Gastrocnemius medialis (tissue), 4 donors: ENCODE results near the gene ATG2A. TPM values are rescaled to one million over a fixed set of nuclear protein-coding genes. Genes with fewer than 3 reads are reported as not detected.
"Not testable (repeated sequence)": the region's sequence is repeated elsewhere in the genome, so short reads cannot be mapped to it uniquely, and the experiment has no call there.

ENCODE experiments used
- ATAC-seq, 2 donors: fragments of 150-250 bp; one replicate each; pipeline ENCODE4 v1.9.1; 2016
- DNase-seq, 2 donors: peaks; one replicate each; pipeline ENCODE4 v3.0.0-alpha.2; 2019
- H3K27ac ChIP-seq, 4 donors: fragments of 200-600 bp; sonication (generic); 1 replicate in 1 of 4; 2 replicates in 3 of 4; pipeline ENCODE4 v1.5.1; 2016 to 2018; ENCODE audit warnings: mild to moderate bottlenecking in 2 of 4, moderate library complexity in 1 of 4
- H3K27me3 ChIP-seq, 3 donors: fragments of 200-600 bp; sonication (generic) in 2 of 3; 1 replicate in 1 of 3; 2 replicates in 2 of 3; pipeline versions ENCODE4 v1.5.1 to v1.6.0; 2016 to 2019; ENCODE audit warnings: mild to moderate bottlenecking in 1 of 3, moderate library complexity in 1 of 3
- H3K36me3 ChIP-seq, 2 donors: fragments of 200-600 bp; sonication (generic) in 1 of 2; one replicate each; pipeline ENCODE4 v1.5.1; 2017 to 2018
- H3K4me1 ChIP-seq, 2 donors: fragments of 200-600 bp; sonication (generic) in 1 of 2; one replicate each; pipeline ENCODE4 v1.5.1; 2016 to 2017; ENCODE audit warnings: mild to moderate bottlenecking in 2 of 2
- H3K4me3 ChIP-seq, 4 donors: fragments of 200-600 bp; sonication (generic) in 3 of 4; 1 replicate in 1 of 4; 2 replicates in 3 of 4; pipeline ENCODE4 v1.5.1; 2016 to 2019; ENCODE audit warnings: mild to moderate bottlenecking in 2 of 4
- H3K9me3 ChIP-seq, 3 donors: fragments of 200-600 bp; sonication (generic) in 2 of 3; 1 replicate in 1 of 3; 2 replicates in 2 of 3; pipeline ENCODE4 v1.5.1; 2016 to 2019
- CTCF ChIP-seq, 5 experiments: fragments of 450-650 bp in 3 of 5; fragments of 200-600 bp in 2 of 5; sonication (generic) in 2 of 5; IDR thresholded peaks in 4 of 5; conservative IDR thresholded peaks in 1 of 5; 1 replicate in 4 of 5; 2 replicates in 1 of 5; pipeline ENCODE4 v1.5.1; 2016 to 2019; ENCODE audit warnings: antibody characterized with exemption in 5 of 5, mild to moderate bottlenecking in 3 of 5, moderate library complexity in 3 of 5
- POLR2A ChIP-seq, 2 donors: fragments of 450-650 bp; IDR thresholded peaks; one replicate each; pipeline ENCODE4 v1.6.1; 2017; ENCODE audit warnings: antibody characterized with exemption in 2 of 2, mild to moderate bottlenecking in 2 of 2, moderate library complexity in 2 of 2
- in situ Hi-C, 4 donors: fragments of 200-750 bp; cut with MboI; loops; one replicate each; pipeline versions ENCODE4 v1.15.0 to v1.8.0; 2017; ENCODE audit warnings: low sequenced_read_pairs in 4 of 4
- intact Hi-C: fragments of 100-400 bp; cut with DNase I; formaldehyde crosslinking; loops from one replicate; pipeline ENCODE4 v1.15.1; 2023; ENCODE audit warnings: low total_unique reads
- total RNA-seq, 4 donors: library from RNA; depleted of rRNA; stranded (reverse); fragments of >200 nt; gene quantifications; one replicate each; pipeline versions ENCODE4 v1.1.0 to v1.2.3, GENCODE V29; 2016

The ATG2A gene
- total RNA-seq, 4 donors from 2014 or later: 10.7 to 97.5 (median 37.9) TPM

DNA sequence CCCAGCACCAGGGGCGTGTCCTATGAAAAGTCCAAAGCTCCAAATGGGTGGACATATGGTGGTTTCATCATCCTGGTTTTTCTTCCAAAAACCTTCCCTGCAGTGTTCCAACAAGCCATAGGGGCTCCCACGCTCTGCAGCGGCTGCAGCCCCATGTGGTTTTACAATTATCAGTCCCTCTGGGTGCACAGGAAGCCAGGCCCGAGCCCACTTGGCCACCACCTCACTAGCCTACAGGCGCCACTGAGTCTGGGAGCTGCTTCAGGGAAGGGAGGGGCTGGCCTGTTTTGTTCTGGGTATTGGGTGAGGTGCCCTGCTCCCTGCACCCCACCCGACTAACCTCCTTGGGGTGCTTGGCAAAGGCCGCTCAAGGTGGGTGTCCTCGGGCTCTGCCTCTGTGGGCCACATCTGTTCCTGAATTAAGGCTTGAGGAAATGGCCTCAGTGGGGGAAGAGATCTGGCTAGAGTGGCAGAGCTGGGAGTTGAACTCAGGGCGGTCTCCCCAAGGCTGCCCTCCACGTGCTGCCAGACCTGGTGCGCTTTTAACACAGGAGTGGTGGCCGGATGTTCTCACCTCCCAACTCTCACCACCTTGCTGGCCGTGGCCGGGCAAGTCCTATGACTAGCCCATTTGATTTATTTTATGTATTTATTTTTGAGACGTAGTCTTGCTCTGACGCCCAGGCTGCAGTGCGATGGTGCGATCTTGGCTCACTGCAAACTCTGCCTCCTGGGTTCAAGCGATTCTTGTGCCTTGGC, 67.2 kb downstream of the ATG2A start:
- ATAC-seq (no peak), DNase-seq (no peak)
- Histone ChIP-seq H3K4me3 (no peak overlapping the region), H3K36me3 (no peaks in the 10 kb centered on the region), H3K4me1 (peaks cover 58 to 63% of the 10 kb centered on the region in 2 donors), H3K27me3 (peaks cover 0 to 2% (median 0%) of the 10 kb centered on the region in 3 donors), H3K9me3 (no peaks in the 10 kb centered on the region), H3K27ac (peak overlapping the region; percentile 48 to 72 (median 58))
- TF ChIP-seq POLR2A (IDR thresholded peaks at IDR 0.05) (no peak), CTCF (IDR thresholded peaks at IDR 0.05 in 4 of 5, conservative IDR thresholded peaks at IDR 0.05 in 1 of 5) (peak in 3 of 5 experiments; percentile 8 to 30 (median 22))
- intact Hi-C loops: loop anchor here (5.0 to 10.0 kb wide), 3 partner anchors 148 to 265 kb away; partner anchors contain the start of genes ARL2, BATF2, TM7SF2 and ZNHIT2
- in situ Hi-C loops: loop anchor here (5.0 kb wide), 2 partner anchors 38 to 43 kb away; no protein-coding TSS in a partner anchor

DNA sequence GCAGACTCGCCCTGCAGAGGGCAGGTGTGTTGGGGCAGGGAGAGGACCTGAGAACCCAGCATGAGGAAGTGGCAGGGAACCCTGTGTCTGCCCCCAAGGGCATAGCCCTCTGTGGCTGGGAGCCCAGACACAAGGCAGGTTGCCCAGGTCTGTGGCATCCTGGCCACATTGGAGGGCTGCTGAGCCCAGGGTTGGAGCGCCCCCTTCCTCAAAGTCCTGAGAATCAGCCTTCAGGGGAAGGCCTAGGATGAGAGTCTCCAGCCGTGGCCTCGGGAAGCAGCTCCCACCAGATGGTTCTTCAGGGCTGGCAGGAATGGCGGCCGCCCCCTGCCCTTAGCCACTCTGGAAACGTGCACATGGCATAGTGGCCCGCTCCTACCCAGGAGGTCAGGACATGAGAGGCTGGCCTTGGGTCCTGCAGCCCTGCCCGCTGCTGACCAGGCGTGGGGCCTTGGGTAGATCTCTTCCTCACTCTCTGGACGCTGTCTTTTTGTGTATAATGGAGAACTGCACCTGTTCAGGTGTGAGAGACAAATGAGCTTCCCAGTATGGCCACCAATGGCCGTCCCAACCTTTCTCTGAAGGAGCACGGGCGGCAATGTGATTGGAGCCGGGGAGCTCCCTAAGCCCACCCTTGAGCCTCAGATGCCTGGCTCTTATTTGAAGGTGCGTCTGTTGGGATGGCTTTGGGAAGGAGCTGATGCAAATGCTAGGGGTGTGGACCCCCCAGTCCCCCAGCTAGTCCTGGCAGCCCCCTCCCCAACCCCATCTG, 68.0 kb downstream of the ATG2A start:
- intact Hi-C loops: loop anchor here (5.0 kb wide), 2 partner anchors 148 to 163 kb away; partner anchors contain the start of genes ARL2 and BATF2
- no peak for DNase-seq
- in situ Hi-C loops: loop anchor here (5.0 kb wide), 2 partner anchors 38 to 43 kb away; no protein-coding TSS in a partner anchor
- H3K9me3 ChIP-seq: no peaks in the 10 kb centered on the region
- H3K4me3 ChIP-seq: no peak overlapping the region
- ATAC-seq: no peak
- peak overlapping the region in 3 of 4 donors; percentile 56 to 72 (median 60) for H3K27ac ChIP-seq
- no peaks in the 10 kb centered on the region for H3K36me3 ChIP-seq
- peaks cover 50 to 55% of the 10 kb centered on the region in 2 donors for H3K4me1 ChIP-seq
- TF ChIP-seq CTCF (IDR thresholded peaks at IDR 0.05 in 4 of 5, conservative IDR thresholded peaks at IDR 0.05 in 1 of 5): no peak
- TF ChIP-seq POLR2A (IDR thresholded peaks at IDR 0.05): no peak
- H3K27me3 ChIP-seq: peaks cover 0 to 3% (median 0%) of the 10 kb centered on the region in 3 donors

- DNase-seq (no peak), ATAC-seq (no peak)
- Histone ChIP-seq H3K27me3 (peaks cover 0 to 3% (median 0%) of the 10 kb centered on the region in 3 donors), H3K4me3 (no peak overlapping the region), H3K36me3 (no peaks in the 10 kb centered on the region), H3K4me1 (peaks cover 43 to 48% of the 10 kb centered on the region in 2 donors), H3K9me3 (no peaks in the 10 kb centered on the region), H3K27ac (peak overlapping the region in 3 of 4 donors; percentile 56 to 72 (median 60))
- in situ Hi-C loops (loop anchor here (5.0 kb wide), 2 partner anchors 39 to 44 kb away; no protein-coding TSS in a partner anchor), intact Hi-C loops (loop anchor here (5.0 kb wide), 2 partner anchors 149 to 164 kb away; partner anchors contain the start of genes ARL2 and BATF2)
- TF ChIP-seq CTCF (IDR thresholded peaks at IDR 0.05 in 4 of 5, conservative IDR thresholded peaks at IDR 0.05 in 1 of 5) (no peak), POLR2A (IDR thresholded peaks at IDR 0.05) (no peak)
Observed at GRCh38 chr11:64848214-64848825, 68.7 kb downstream of the ATG2A start.

- H3K27me3 ChIP-seq: peaks cover 0 to 3% (median 0%) of the 10 kb centered on the region in 3 donors
- peak; percentile 78 to 86 for DNase-seq
- H3K9me3 ChIP-seq: no peaks in the 10 kb centered on the region
- peak; percentile 95 to 99 (median 99) for TF ChIP-seq CTCF (IDR thresholded peaks at IDR 0.05 in 4 of 5, conservative IDR thresholded peaks at IDR 0.05 in 1 of 5)
- no peak for TF ChIP-seq POLR2A (IDR thresholded peaks at IDR 0.05)
- H3K4me3 ChIP-seq: no peak overlapping the region
- H3K4me1 ChIP-seq: peaks cover 33 to 36% of the 10 kb centered on the region in 2 donors
- no peaks in the 10 kb centered on the region for H3K36me3 ChIP-seq
- ATAC-seq: peak; percentile 90 to 95
- intact Hi-C loops (loop anchor here (1.0 to 5.0 kb wide), 4 partner anchors 41 to 165 kb away; partner anchors contain the start of genes ARL2 and BATF2), in situ Hi-C loops (loop anchor here (5.0 kb wide), 2 partner anchors 40 to 45 kb away; no protein-coding TSS in a partner anchor)
- H3K27ac ChIP-seq: peak overlapping the region in 2 of 4 donors; percentile 22 to 34
Observed at GRCh38 chr11:64846998-64847666, 69.9 kb downstream of the ATG2A start.

- peaks cover 25 to 29% of the 10 kb centered on the region in 2 donors for H3K4me1 ChIP-seq
- ATAC-seq, DNase-seq, H3K36me3 ChIP-seq, H3K4me3 ChIP-seq, H3K27me3 ChIP-seq, H3K27ac ChIP-seq, H3K9me3 ChIP-seq: not testable (repeated sequence)
- in situ Hi-C loops: loop anchor here (5.0 kb wide), 2 partner anchors 42 to 47 kb away; no protein-coding TSS in a partner anchor
- intact Hi-C loops: loop anchor here (5.0 kb wide), 2 partner anchors 152 to 167 kb away; partner anchors contain the start of genes ARL2 and BATF2
Observed at GRCh38 chr11:64845776-64846129, 71.3 kb downstream of the ATG2A start.
